SK-N-MC (cell line): Measurements from ENCODE around the gene AP1G1.
A peak's percentile ranks its signal among the peaks of the same experiment; 100 is the strongest.
"Not testable (repeated sequence)": the region's sequence is repeated elsewhere in the genome, so short reads cannot be mapped to it uniquely, and the experiment has no call there.

Experiments used
- DNase-seq: peaks from one replicate; pipeline ENCODE4 v3.0.0-alpha.2; 2011; ENCODE audit warnings: low read depth, low spot score
- H3K27ac ChIP-seq: fragments of 200-600 bp; sonication (generic); 2 replicates; pipeline ENCODE4 v1.5.1; 2016; ENCODE audit warnings: mixed run types
- H3K36me3 ChIP-seq: fragments of 200-600 bp; sonication (generic); 2 replicates; pipeline ENCODE4 v1.6.1; 2017; ENCODE audit warnings: antibody characterized with exemption, low read length, mixed read lengths; ENCODE audit not compliant: insufficient read depth
- H3K4me3 ChIP-seq: fragments of 200-600 bp; sonication (generic); 2 replicates; pipeline ENCODE4 v1.5.1; 2016
- H3K9ac ChIP-seq: fragments of 200-600 bp; sonication (generic); 2 replicates; pipeline ENCODE4 v1.8.0; 2017; ENCODE audit warnings: mixed run types, mixed read lengths; ENCODE audit not compliant: insufficient read length
- H3K9me3 ChIP-seq: fragments of 200-600 bp; sonication (generic); 2 replicates; pipeline ENCODE4 v1.6.1; 2017; ENCODE audit warnings: low read depth, mild to moderate bottlenecking, antibody characterized with exemption, low read length, moderate library complexity, mixed read lengths
- EZH2 ChIP-seq: fragments of 200-600 bp; sonication (generic); IDR thresholded peaks from one replicate; pipeline ENCODE4 v1.6.1; 2017; ENCODE audit warnings: antibody characterized with exemption
- FOXP2 ChIP-seq: optimal IDR thresholded peaks from 2 replicates; pipeline ENCODE3; 2011; ENCODE audit warnings: mild to moderate bottlenecking, moderate library complexity; ENCODE audit not compliant: insufficient read depth; ENCODE audit errors: extremely low read length, control extremely low read depth
- POLR2AphosphoS5 ChIP-seq: IDR thresholded peaks from 2 replicates; pipeline ENCODE4 v1.6.1; 2012; ENCODE audit warnings: mild to moderate bottlenecking, low read depth, low read length, borderline replicate concordance

Gene AP1G1

GRCh38 chr16:71847096-71847495, 38.5 kb upstream of the AP1G1 start:
- Histone ChIP-seq H3K9ac (peak overlapping the region; percentile 84), H3K36me3 (no peaks in the 10 kb centered on the region; the same call in 1 of the 2 replicates), H3K9me3 (no peaks in the 10 kb centered on the region), H3K27ac (no peak overlapping the region), H3K4me3 (peak overlapping the region; percentile 82)
- TF ChIP-seq FOXP2, result no peak
- no peak for TF ChIP-seq POLR2AphosphoS5
- no peak for TF ChIP-seq EZH2
- no peak for DNase-seq

- H3K9me3 ChIP-seq, result no peaks in the 10 kb centered on the region
- DNase-seq, result no peak
- peak overlapping the region; percentile 82 for H3K4me3 ChIP-seq
- no peaks in the 10 kb centered on the region; the same call in 1 of the 2 replicates for H3K36me3 ChIP-seq
- TF ChIP-seq FOXP2 (no peak), POLR2AphosphoS5 (no peak), EZH2 (no peak)
- no peak overlapping the region for H3K27ac ChIP-seq
- peak overlapping the region; percentile 84 for H3K9ac ChIP-seq
Measured at GRCh38 chr16:71846431-71846830, 37.8 kb upstream of the AP1G1 start.

DNA sequence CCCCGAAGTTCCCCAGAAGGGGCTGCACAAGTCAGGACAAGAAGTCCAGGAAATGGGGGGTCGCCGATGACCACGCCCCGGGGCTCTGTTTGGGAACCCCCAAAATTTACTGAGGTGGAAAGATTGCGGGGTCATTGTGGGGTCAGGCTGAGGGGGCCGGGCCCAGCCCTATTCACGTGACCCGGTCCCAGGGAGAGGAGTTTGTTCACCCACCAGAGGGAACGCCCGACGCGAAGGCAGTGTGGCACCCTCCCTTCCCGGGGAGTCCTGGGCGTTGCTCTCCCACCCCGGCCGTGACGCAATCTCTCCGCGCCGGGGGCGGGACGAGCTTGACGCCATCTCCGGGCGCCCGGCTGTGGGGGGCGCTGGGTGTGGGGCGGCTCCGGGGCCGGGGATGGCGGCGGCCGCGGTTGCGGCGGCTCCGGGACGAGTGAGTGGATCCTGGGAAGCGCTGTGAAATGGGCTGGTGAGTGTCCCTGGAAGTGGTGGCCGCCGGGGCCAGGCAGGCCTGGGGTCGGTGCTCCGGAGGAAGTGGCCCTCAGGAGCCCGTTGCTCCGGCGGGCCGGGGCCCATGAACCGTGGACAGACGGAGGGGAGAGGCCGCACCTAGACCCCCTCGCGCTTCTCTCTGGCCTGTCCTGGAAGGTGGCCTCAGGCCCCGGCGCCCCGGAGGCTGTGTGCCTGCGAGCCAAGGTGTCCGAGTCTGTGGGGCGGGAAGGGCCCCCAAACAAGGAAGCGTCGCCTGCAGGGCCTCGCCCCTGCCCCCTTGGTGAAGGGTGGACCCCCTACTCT, 37.2 kb upstream of the AP1G1 start, which contains the start of gene ATXN1L:
Gene ATXN1L (plus strand): TSS at position 338 of the 792 bp plus-strand sequence. CDS start 3,765 bp downstream, outside the sequence.
- H3K36me3 ChIP-seq, result no peaks in the 10 kb centered on the region; the same call in 1 of the 2 replicates
- no peaks in the 10 kb centered on the region for H3K9me3 ChIP-seq
- peak within 1 kb of the TSS; percentile 84 for H3K9ac ChIP-seq
- no peak within 1 kb of the TSS for H3K27ac ChIP-seq
- no peak for DNase-seq
- TF ChIP-seq EZH2 (no peak), POLR2AphosphoS5 (peak; percentile 77)
- peak within 1 kb of the TSS; percentile 82 for H3K4me3 ChIP-seq

DNA sequence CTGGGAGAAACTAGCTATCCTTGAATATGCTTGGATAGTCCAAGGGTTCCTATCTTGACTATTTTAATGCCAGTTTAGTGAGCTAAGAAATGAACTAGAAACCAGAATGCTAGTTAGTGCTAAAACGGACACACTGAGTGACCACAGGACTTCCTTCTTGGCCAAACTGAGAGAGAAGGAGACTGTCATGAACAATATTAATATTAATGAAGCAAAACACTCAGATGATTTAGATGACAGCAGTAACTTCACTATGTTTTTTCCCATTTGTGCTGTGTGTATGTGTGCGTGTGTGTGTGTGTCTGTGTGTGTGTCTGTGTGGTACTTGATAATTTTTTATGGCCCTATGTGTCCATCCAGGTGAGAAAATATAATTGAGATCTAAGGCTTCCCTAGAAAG, 34.9 kb upstream of the AP1G1 start:
- DNase-seq, result no peak
- H3K9ac ChIP-seq, result no peak overlapping the region
- no peak overlapping the region for H3K4me3 ChIP-seq
- H3K27ac ChIP-seq, result no peak overlapping the region
- no peaks in the 10 kb centered on the region for H3K36me3 ChIP-seq
- TF ChIP-seq EZH2 (no peak), FOXP2 (no peak)
- no peaks in the 10 kb centered on the region for H3K9me3 ChIP-seq

- Histone ChIP-seq H3K9me3 (no peaks in the 10 kb centered on the region), H3K4me3 (no peak overlapping the region), H3K36me3 (no peaks in the 10 kb centered on the region), H3K27ac (no peak overlapping the region), H3K9ac (no peak overlapping the region)
- TF ChIP-seq EZH2, result no peak
- TF ChIP-seq FOXP2, result no peak
- no peak for TF ChIP-seq POLR2AphosphoS5
- no peak for DNase-seq
Measured at GRCh38 chr16:71840052-71840451, 31.4 kb upstream of the AP1G1 start.

DNA sequence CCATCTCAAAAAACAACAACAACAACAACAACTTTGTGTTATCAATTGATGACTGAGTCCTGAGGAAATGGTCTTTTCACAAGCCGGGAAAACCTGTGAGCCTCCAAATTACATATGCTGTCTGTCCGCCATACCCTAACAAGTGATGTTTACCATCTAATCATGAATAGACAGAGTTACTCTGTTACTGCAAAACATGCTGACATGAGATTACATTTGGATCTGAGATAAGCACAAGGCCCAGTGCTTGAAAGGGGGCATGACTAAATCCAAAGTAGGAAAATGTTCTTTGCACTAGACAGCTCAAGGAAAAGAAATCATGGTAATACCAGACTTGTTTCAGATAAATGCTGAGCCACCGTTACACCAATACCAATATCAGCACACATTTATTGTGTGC, 28.5 kb upstream of the AP1G1 start:
- H3K9me3 ChIP-seq, result no peaks in the 10 kb centered on the region
- H3K9ac ChIP-seq, result no peak overlapping the region
- no peaks in the 10 kb centered on the region for H3K36me3 ChIP-seq
- no peak for DNase-seq
- no peak overlapping the region for H3K4me3 ChIP-seq
- TF ChIP-seq POLR2AphosphoS5 (no peak), EZH2 (no peak), FOXP2 (no peak)
- no peak overlapping the region for H3K27ac ChIP-seq

DNA sequence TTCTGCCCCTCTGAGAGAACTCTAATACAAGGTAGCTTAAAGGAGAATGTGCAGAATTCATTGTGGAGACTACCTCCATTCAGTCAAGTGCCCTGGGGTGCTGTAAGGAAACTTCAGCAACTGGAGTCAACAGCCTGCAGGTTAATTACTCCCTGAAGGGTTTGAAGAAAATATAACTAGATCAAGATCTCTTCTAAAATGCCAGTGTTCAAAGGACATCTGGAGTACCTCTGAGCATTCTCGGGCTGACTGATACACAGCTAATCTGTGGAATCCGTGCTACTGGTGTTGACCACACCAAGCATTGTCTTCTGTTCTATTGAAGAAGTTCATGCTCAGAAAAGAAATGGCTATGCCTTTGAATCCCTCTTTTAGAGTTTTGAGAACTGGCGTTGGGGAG, 25.7 kb upstream of the AP1G1 start:
- no peak for DNase-seq
- H3K36me3 ChIP-seq, result no peaks in the 10 kb centered on the region
- H3K9ac ChIP-seq, result no peak overlapping the region
- no peak overlapping the region for H3K27ac ChIP-seq
- no peaks in the 10 kb centered on the region for H3K9me3 ChIP-seq
- no peak overlapping the region for H3K4me3 ChIP-seq
- TF ChIP-seq POLR2AphosphoS5 (no peak), FOXP2 (no peak), EZH2 (no peak)

DNA sequence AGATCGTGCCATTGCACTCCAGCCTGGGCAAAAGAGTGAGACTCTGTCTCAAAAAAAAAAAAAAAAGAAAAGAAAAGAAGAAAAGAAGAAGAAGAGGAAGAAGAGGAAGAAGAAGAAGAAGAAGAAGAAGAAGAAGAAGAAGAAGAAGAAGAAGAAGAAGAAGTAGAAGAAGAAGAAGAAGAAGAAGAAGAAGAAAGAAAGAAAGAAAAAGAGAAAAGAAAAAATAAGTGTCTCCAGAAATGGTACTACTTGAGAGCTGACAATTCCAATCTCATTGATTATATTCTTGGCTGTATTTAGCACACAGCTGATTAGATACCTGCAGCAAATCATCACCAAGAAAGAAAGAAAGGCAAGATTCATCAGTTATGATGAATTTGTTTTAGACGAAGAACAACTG, 23.5 kb upstream of the AP1G1 start:
- H3K9ac ChIP-seq, H3K9me3 ChIP-seq, H3K27ac ChIP-seq, H3K36me3 ChIP-seq, DNase-seq, H3K4me3 ChIP-seq: not testable (repeated sequence)

DNA sequence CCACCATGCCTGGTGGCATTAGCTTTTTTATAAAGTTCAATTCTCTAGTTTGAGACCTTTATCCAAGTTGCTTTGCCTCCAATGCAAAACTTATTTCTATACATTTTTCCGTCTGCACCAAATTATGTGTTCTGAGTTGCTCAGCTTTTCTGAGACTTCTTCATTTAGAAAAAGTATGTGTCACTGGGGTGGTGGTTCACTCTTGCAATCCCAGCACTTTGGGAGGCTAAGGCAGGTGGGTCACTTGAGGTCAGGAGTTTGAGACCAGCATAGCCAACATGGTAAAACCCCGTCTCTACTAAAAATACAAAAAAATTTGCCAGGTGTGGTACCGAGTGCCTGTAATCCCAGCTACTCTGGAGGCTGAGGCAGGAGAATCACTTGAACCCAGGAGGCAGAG, 23.1 kb upstream of the AP1G1 start:
- H3K4me3 ChIP-seq, H3K9ac ChIP-seq, H3K27ac ChIP-seq, H3K9me3 ChIP-seq, H3K36me3 ChIP-seq, DNase-seq: not testable (repeated sequence)
